HepG2 (cell line): Measurements from ENCODE around the gene FBLIM1. TPM values are rescaled to one million over a fixed set of nuclear protein-coding genes. Genes with fewer than 3 reads are reported as not detected.

Experiments used
- CEBPG ChIP-seq: IDR thresholded peaks from 2 replicates; pipeline ENCODE4 v1.6.1; 2016
- HCFC1 ChIP-seq: fragments of 150-350 bp; IDR thresholded peaks from 2 replicates; pipeline ENCODE4 v1.6.1; 2014; ENCODE audit warnings: low read depth, low read length
- HDAC6 ChIP-seq: fragments of 200-600 bp; sonication (generic); IDR thresholded peaks from 2 replicates; pipeline ENCODE4 v1.7.0; 2017; ENCODE audit warnings: mild to moderate bottlenecking, antibody characterized with exemption, low read length, low read depth
- HNF4A ChIP-seq: sonication (generic); formaldehyde crosslinking; IDR thresholded peaks from 2 replicates; pipeline ENCODE4 v1.4.0; 2020; ENCODE audit warnings: missing genetic modification reagents
- HNRNPUL1 ChIP-seq: fragments of 200-400 bp; formaldehyde crosslinking; IDR thresholded peaks from 2 replicates; pipeline ENCODE4 v1.6.1; 2017; ENCODE audit warnings: low read depth, mild to moderate bottlenecking, low read length, moderate library complexity
- HOXA5 ChIP-seq: sonication (generic); formaldehyde crosslinking; IDR thresholded peaks from 2 replicates; pipeline ENCODE4 v1.4.0; 2020; ENCODE audit warnings: missing genetic modification reagents
- KDM2A ChIP-seq: sonication (generic); formaldehyde crosslinking; IDR thresholded peaks from 2 replicates; pipeline ENCODE4 v1.4.0; 2020; ENCODE audit warnings: low read depth, missing genetic modification reagents, borderline replicate concordance
- NRL ChIP-seq: sonication (generic); formaldehyde crosslinking; IDR thresholded peaks from 2 replicates; pipeline ENCODE4 v1.5.0; 2020; ENCODE audit warnings: missing genetic modification reagents, mild to moderate bottlenecking, moderate library complexity, borderline replicate concordance
- POGZ ChIP-seq: sonication (generic); formaldehyde crosslinking; IDR thresholded peaks from 2 replicates; pipeline ENCODE4 v1.4.0; 2020; ENCODE audit warnings: mild to moderate bottlenecking, missing genetic modification reagents
- RXRB ChIP-seq: IDR thresholded peaks from 2 replicates; pipeline ENCODE4 v1.6.1; 2016; ENCODE audit warnings: borderline replicate concordance, missing genetic modification reagents, missing compliant biosample characterization
- SMYD3 ChIP-seq: sonication (generic); formaldehyde crosslinking; IDR thresholded peaks from 2 replicates; pipeline ENCODE4 v1.8.1; 2023; ENCODE audit warnings: mild to moderate bottlenecking, missing genetic modification reagents
- ZNF138 ChIP-seq: sonication (generic); formaldehyde crosslinking; IDR thresholded peaks from 2 replicates; pipeline ENCODE4 v1.5.0; 2020; ENCODE audit warnings: mild to moderate bottlenecking, low read depth, missing genetic modification reagents
- ZNF235 ChIP-seq: sonication (generic); formaldehyde crosslinking; IDR thresholded peaks from 2 replicates; pipeline ENCODE4 v1.8.1; 2023; ENCODE audit warnings: mild to moderate bottlenecking, missing genetic modification reagents, borderline replicate concordance
- ZNF333 ChIP-seq: sonication (generic); formaldehyde crosslinking; IDR thresholded peaks from 2 replicates; pipeline ENCODE4 v1.4.0; 2020; ENCODE audit warnings: mild to moderate bottlenecking, missing genetic modification reagents, borderline replicate concordance
- ZNF343 ChIP-seq: sonication (generic); formaldehyde crosslinking; IDR thresholded peaks from 2 replicates; pipeline ENCODE4 v1.4.0; 2020; ENCODE audit warnings: mild to moderate bottlenecking, missing genetic modification reagents
- ZNF382 ChIP-seq: sonication (generic); formaldehyde crosslinking; IDR thresholded peaks from 2 replicates; pipeline ENCODE4 v1.5.0; 2020; ENCODE audit warnings: missing genetic modification reagents, mild to moderate bottlenecking, borderline replicate concordance
- ZNF496 ChIP-seq: sonication (generic); formaldehyde crosslinking; IDR thresholded peaks from 2 replicates; pipeline ENCODE4 v1.8.1; 2023; ENCODE audit warnings: mild to moderate bottlenecking, moderate library complexity, missing genetic modification reagents; ENCODE audit not compliant: insufficient replicate concordance
- ZNF776 ChIP-seq: sonication (generic); formaldehyde crosslinking; IDR thresholded peaks from 2 replicates; pipeline ENCODE4 v1.4.0; 2020; ENCODE audit warnings: mild to moderate bottlenecking, missing genetic modification reagents
- polyA plus RNA-seq, 8 experiments: library from polyadenylated mRNA; depleted of rRNA in 3 of 8; stranded (reverse) in 7 of 8; unstranded in 1 of 8; fragments of >200 nt; fragmentation: Illumina TruSeq in 4 of 8; extraction: Trizol in 4 of 8; gene quantifications; 2 replicates each; pipeline versions ENCODE4 v1.2.1 to v1.2.3, GENCODE V29; 2011 to 2016; ENCODE audit warnings: low read depth in 4 of 8, missing spikeins in 1 of 8, mixed read lengths in 1 of 8; ENCODE audit not compliant: insufficient read depth in 1 of 8
- total RNA-seq, 5 experiments: library from RNA; depleted of rRNA; stranded (reverse); fragments of >200 nt; fragmentation: Illumina TruSeq; extraction: Trizol; gene quantifications; 2 replicates each; pipeline ENCODE4 v1.2.3, GENCODE V29; 2016; ENCODE audit warnings: low read depth in 1 of 5
- TF ChIP-seq, protein P1 (sequence below): sonication (generic); formaldehyde crosslinking; IDR thresholded peaks from 2 replicates; pipeline ENCODE4 v1.8.0; 2022; ENCODE audit warnings: mild to moderate bottlenecking, missing genetic modification reagents, moderate library complexity
- TF ChIP-seq, protein P2 (sequence below): sonication (generic); IDR thresholded peaks from 2 replicates; pipeline ENCODE4 v1.6.1; 2016; ENCODE audit warnings: low read depth, borderline replicate concordance
- TF ChIP-seq, protein P3 (sequence below): fragments of 450-650 bp; IDR thresholded peaks from 2 replicates; pipeline ENCODE4 v1.6.1; 2017
- TF ChIP-seq, protein P4 (sequence below): sonication (generic); formaldehyde crosslinking; conservative IDR thresholded peaks from 2 replicates; pipeline ENCODE4 v1.8.0; 2022; ENCODE audit warnings: low read depth, missing genetic modification reagents

Gene FBLIM1
- total and polyA plus RNA-seq, 2 of the 13 experiments (the other 11 are each of a cell fraction or from before 2014, with no cell fraction given): 10.6 to 23.0 TPM

GRCh38 chr1:15742339-15742801 lies 16.2 kb upstream of the FBLIM1 start, which contains the start of gene TMEM82 (continued):
- TF ChIP-seq KDM2A (CRISPR knock-in tag) (no peak), NRL (CRISPR knock-in tag) (no peak), POGZ (CRISPR knock-in tag) (peak; percentile 25; the same call in 1 of the 2 replicates), ZNF138 (no peak), HDAC6 (no peak), ZNF382 (CRISPR knock-in tag) (no peak), ZNF496 (no peak), ZNF235 (peak; percentile 51; the same call in 1 of the 2 replicates), ZNF776 (CRISPR knock-in tag) (0 out of 2 replicates have a peak, but pooled peaks have one; percentile 45), RXRB (CRISPR knock-in tag) (no peak), ZNF343 (CRISPR knock-in tag) (no peak), HCFC1 (no peak), HNRNPUL1 (no peak), CEBPG (CRISPR knock-in tag) (no peak), HOXA5 (no peak), SMYD3 (CRISPR knock-in tag) (no peak), HNF4A (CRISPR knock-in tag) (no peak), ZNF333 (CRISPR knock-in tag) (0 out of 2 replicates have a peak, but pooled peaks have one; percentile 55)
- TF ChIP-seq, protein P1, sequence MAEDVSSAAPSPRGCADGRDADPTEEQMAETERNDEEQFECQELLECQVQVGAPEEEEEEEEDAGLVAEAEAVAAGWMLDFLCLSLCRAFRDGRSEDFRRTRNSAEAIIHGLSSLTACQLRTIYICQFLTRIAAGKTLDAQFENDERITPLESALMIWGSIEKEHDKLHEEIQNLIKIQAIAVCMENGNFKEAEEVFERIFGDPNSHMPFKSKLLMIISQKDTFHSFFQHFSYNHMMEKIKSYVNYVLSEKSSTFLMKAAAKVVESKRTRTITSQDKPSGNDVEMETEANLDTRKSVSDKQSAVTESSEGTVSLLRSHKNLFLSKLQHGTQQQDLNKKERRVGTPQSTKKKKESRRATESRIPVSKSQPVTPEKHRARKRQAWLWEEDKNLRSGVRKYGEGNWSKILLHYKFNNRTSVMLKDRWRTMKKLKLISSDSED: no peak
- TF ChIP-seq, protein P2, sequence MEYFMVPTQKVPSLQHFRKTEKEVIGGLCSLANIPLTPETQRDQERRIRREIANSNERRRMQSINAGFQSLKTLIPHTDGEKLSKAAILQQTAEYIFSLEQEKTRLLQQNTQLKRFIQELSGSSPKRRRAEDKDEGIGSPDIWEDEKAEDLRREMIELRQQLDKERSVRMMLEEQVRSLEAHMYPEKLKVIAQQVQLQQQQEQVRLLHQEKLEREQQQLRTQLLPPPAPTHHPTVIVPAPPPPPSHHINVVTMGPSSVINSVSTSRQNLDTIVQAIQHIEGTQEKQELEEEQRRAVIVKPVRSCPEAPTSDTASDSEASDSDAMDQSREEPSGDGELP: no peak
- TF ChIP-seq, protein P3, sequence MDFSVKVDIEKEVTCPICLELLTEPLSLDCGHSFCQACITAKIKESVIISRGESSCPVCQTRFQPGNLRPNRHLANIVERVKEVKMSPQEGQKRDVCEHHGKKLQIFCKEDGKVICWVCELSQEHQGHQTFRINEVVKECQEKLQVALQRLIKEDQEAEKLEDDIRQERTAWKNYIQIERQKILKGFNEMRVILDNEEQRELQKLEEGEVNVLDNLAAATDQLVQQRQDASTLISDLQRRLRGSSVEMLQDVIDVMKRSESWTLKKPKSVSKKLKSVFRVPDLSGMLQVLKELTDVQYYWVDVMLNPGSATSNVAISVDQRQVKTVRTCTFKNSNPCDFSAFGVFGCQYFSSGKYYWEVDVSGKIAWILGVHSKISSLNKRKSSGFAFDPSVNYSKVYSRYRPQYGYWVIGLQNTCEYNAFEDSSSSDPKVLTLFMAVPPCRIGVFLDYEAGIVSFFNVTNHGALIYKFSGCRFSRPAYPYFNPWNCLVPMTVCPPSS: no peak
- TF ChIP-seq, protein P4, sequence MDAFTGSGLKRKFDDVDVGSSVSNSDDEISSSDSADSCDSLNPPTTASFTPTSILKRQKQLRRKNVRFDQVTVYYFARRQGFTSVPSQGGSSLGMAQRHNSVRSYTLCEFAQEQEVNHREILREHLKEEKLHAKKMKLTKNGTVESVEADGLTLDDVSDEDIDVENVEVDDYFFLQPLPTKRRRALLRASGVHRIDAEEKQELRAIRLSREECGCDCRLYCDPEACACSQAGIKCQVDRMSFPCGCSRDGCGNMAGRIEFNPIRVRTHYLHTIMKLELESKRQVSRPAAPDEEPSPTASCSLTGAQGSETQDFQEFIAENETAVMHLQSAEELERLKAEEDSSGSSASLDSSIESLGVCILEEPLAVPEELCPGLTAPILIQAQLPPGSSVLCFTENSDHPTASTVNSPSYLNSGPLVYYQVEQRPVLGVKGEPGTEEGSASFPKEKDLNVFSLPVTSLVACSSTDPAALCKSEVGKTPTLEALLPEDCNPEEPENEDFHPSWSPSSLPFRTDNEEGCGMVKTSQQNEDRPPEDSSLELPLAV: no peak
